ENCODE data around the gene AKAIN1. TPM values are rescaled to one million over a fixed set of nuclear protein-coding genes. Genes with fewer than 3 reads are reported as not detected.

AKAIN1 gene
- total RNA-seq, 2 experiments from 2014 or later, result not detected

- no peak overlapping the region for H3K4me3 Mint-ChIP-seq
- peaks cover 1% of the 10 kb centered on the region for H3K27me3 Mint-ChIP-seq
- peaks cover 10% of the 10 kb centered on the region for H3K9me3 Mint-ChIP-seq
- H3K36me3 Mint-ChIP-seq (ENCODE audit: low read depth), result no peaks in the 10 kb centered on the region
- intact Hi-C loops (cut with micrococcal nuclease), result no loop called here
- no peaks in the 10 kb centered on the region for H3K4me1 Mint-ChIP-seq (ENCODE audit: low read depth)
- ChIA-PET POLR2A (interaction anchor here (1.0 kb wide), 1 partner anchor 201 kb away, joined by 3 read pairs; no protein-coding TSS in a partner anchor), CTCF (no interaction called here)
- ATAC-seq, result no peak
- no peak overlapping the region for H3K27ac Mint-ChIP-seq
- no peak for TF ChIP-seq CTCF (IDR thresholded peaks at IDR 0.05)
- DNase-seq, result no peak
These were observed 101.8 kb downstream of the AKAIN1 start for GRCh38 chr18:5095239-5095638.

- Mint-ChIP-seq H3K36me3 (ENCODE audit: low read depth) (no peaks in the 10 kb centered on the region), H3K9me3 (peaks cover 13% of the 10 kb centered on the region), H3K4me1 (ENCODE audit: low read depth) (no peaks in the 10 kb centered on the region), H3K27ac (no peak overlapping the region), H3K27me3 (no peaks in the 10 kb centered on the region), H3K4me3 (no peak overlapping the region)
- ChIA-PET POLR2A (no interaction called here), CTCF (no interaction called here)
- ATAC-seq (no peak), DNase-seq (no peak)
- TF ChIP-seq CTCF (IDR thresholded peaks at IDR 0.05), result no peak
- intact Hi-C loops (cut with micrococcal nuclease), result no loop called here
These were observed 103.2 kb downstream of the AKAIN1 start for GRCh38 chr18:5093902-5094301.

Other genes with a start within 250 kb of the AKAIN1 start
- 10 to 100 TPM; 23.9 to 25.5 TPM for gene ZBTB14, start 98.5 kb upstream of the AKAIN1 start, total RNA-seq